Measurements from ENCODE around the gene ASXL2.

The ASXL2 gene

DNA sequence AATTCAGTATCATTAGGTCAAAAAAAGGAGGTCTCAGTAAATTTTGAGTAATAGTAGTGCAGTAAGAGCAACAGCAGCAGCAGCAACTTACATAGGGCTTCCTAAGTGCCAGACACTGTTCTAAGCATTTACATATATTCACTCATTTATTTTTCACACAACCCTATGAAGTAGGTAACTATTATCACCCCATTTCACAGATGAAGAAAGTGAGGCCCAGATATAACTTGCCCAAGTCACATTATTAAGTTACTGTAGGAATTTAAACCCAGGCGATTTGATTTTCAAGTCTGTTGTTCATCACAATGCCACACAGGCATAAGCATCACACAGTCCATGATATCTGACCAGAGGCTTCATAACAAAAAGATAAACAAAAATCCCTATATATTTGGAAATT is 114.7 kb downstream of the ASXL2 start:
- Histone ChIP-seq H3K9ac (ENCODE audit: low read length) (no peak overlapping the region), H3K4me3 (ENCODE audit: insufficient read depth, low read length, poor library complexity, severe bottlenecking) (no peak overlapping the region), H3K36me3 (ENCODE audit: low read length) (peaks cover 7% of the 10 kb centered on the region; the same call in 1 of the 2 replicates), H3K9me3 (ENCODE audit: insufficient read depth, low read length) (no peaks in the 10 kb centered on the region), H2AFZ (ENCODE audit: low read depth, low read length, severe bottlenecking) (no peak overlapping the region), H3K27me3 (ENCODE audit: low read length) (no peaks in the 10 kb centered on the region), H3K4me2 (ENCODE audit: low read depth, low read length, poor library complexity, severe bottlenecking) (no peak overlapping the region), H4K20me1 (ENCODE audit: low read depth, low read length) (no peaks in the 10 kb centered on the region), H3K79me2 (ENCODE audit: insufficient read depth, low read length) (no peaks in the 10 kb centered on the region), H3K27ac (ENCODE audit: low read depth, low read length) (no peak overlapping the region), H3F3A (ENCODE audit: insufficient read depth) (peaks cover 3% of the 10 kb centered on the region; the same call in 1 of the 2 replicates), H3K9me2 (replicated peaks; ENCODE audit: insufficient read depth, low read length) (no peaks in the 10 kb centered on the region)
- no peak for TF ChIP-seq CTCF (IDR thresholded peaks at IDR 0.05; ENCODE audit: insufficient read depth, low read length, poor library complexity, severe bottlenecking)

- Histone ChIP-seq H3K27ac (ENCODE audit: low read depth, low read length) (no peak overlapping the region), H4K20me1 (ENCODE audit: low read depth, low read length) (no peaks in the 10 kb centered on the region), H3F3A (ENCODE audit: insufficient read depth) (peaks cover 8% of the 10 kb centered on the region; the same call in 1 of the 2 replicates), H3K9me3 (ENCODE audit: insufficient read depth, low read length) (no peaks in the 10 kb centered on the region), H3K79me2 (ENCODE audit: insufficient read depth, low read length) (no peaks in the 10 kb centered on the region), H3K4me2 (ENCODE audit: low read depth, low read length, poor library complexity, severe bottlenecking) (no peak overlapping the region), H3K9ac (ENCODE audit: low read length) (no peak overlapping the region), H3K36me3 (ENCODE audit: low read length) (0 out of 2 replicates have a peak, but pooled peaks cover 4% of the 10 kb centered on the region), H2AFZ (ENCODE audit: low read depth, low read length, severe bottlenecking) (no peak overlapping the region), H3K4me3 (ENCODE audit: insufficient read depth, low read length, poor library complexity, severe bottlenecking) (no peak overlapping the region), H3K9me2 (replicated peaks; ENCODE audit: insufficient read depth, low read length) (no peaks in the 10 kb centered on the region), H3K27me3 (ENCODE audit: low read length) (no peaks in the 10 kb centered on the region)
- TF ChIP-seq CTCF (IDR thresholded peaks at IDR 0.05; ENCODE audit: insufficient read depth, low read length, poor library complexity, severe bottlenecking) (no peak), EZH2phosphoT487 (conservative IDR thresholded peaks at IDR 0.05; ENCODE audit: low read length) (no peak)
Measured at GRCh38 chr2:25760297-25760696, 118.0 kb downstream of the ASXL2 start.

DNA sequence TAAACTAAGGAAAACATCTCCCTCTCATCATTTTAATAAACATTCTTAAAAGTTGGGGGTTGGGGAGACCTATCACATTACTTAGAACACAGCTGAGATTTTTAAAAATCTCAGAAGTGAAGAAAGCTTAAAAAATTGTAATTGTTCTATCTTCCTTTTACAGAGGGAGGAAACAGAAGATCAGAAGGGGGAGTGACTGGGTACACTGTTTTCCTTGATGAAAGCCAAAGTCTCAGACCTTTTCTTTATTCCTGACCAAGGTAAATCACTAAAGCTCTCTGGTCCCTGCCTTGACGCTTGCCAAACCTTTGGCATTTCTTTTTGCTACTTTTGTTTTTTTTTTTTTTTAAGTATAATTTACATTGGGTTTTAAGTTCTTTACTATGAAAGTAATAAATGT is 119.9 kb downstream of the ASXL2 start:
- Histone ChIP-seq H2AFZ (ENCODE audit: low read depth, low read length, severe bottlenecking) (no peak overlapping the region), H3K79me2 (ENCODE audit: insufficient read depth, low read length) (no peaks in the 10 kb centered on the region), H4K20me1 (ENCODE audit: low read depth, low read length) (no peaks in the 10 kb centered on the region), H3K27me3 (ENCODE audit: low read length) (no peaks in the 10 kb centered on the region), H3K9me3 (ENCODE audit: insufficient read depth, low read length) (no peaks in the 10 kb centered on the region), H3K27ac (ENCODE audit: low read depth, low read length) (no peak overlapping the region), H3K9me2 (replicated peaks; ENCODE audit: insufficient read depth, low read length) (no peaks in the 10 kb centered on the region), H3K9ac (ENCODE audit: low read length) (no peak overlapping the region), H3K4me2 (ENCODE audit: low read depth, low read length, poor library complexity, severe bottlenecking) (no peak overlapping the region), H3F3A (ENCODE audit: insufficient read depth) (peaks cover 5% of the 10 kb centered on the region; the same call in 1 of the 2 replicates), H3K36me3 (ENCODE audit: low read length) (peaks cover 11% of the 10 kb centered on the region; the same call in 1 of the 2 replicates), H3K4me3 (ENCODE audit: insufficient read depth, low read length, poor library complexity, severe bottlenecking) (no peak overlapping the region)
- no peak for TF ChIP-seq CTCF (IDR thresholded peaks at IDR 0.05; ENCODE audit: insufficient read depth, low read length, poor library complexity, severe bottlenecking)
- TF ChIP-seq EZH2phosphoT487 (conservative IDR thresholded peaks at IDR 0.05; ENCODE audit: low read length): no peak
